Stomach (tissue), 9 donors: ENCODE results near the gene CHD5. TPM values are rescaled to one million over a fixed set of nuclear protein-coding genes. Genes with fewer than 3 reads are reported as not detected.

ENCODE experiments used
- DNase-seq, 2 donors: peaks; one replicate each; pipeline versions ENCODE4 v3.0.0 to v3.0.0-alpha.2; 2013 to 2019
- H3K27ac ChIP-seq, 5 donors: fragments of 200-600 bp in 4 of 5; sonication (generic) in 4 of 5; one replicate each; pipeline ENCODE4 v1.5.1; 2013 to 2019; ENCODE audit warnings: mild to moderate bottlenecking in 1 of 5, moderate library complexity in 1 of 5
- H3K27me3 ChIP-seq, 3 donors: fragments of 200-600 bp; sonication (generic); one replicate each; pipeline ENCODE4 v1.5.1; 2017 to 2019; ENCODE audit warnings: mixed run types in 1 of 3
- H3K36me3 ChIP-seq, 4 donors: fragments of 200-600 bp; sonication (generic); 1 replicate in 3 of 4; 2 replicates in 1 of 4; pipeline ENCODE4 v1.5.1; 2016 to 2019
- H3K4me1 ChIP-seq, 4 donors: fragments of 200-600 bp; sonication (generic); one replicate each; pipeline ENCODE4 v1.5.1; 2016 to 2019
- H3K4me3 ChIP-seq, 4 donors: fragments of 200-600 bp; sonication (generic) in 3 of 4; one replicate each; pipeline ENCODE4 v1.5.1; 2016 to 2019; ENCODE audit warnings: mild to moderate bottlenecking in 1 of 4
- H3K9me3 ChIP-seq, 4 donors: fragments of 200-600 bp; sonication (generic); one replicate each; pipeline ENCODE4 v1.5.1; 2016 to 2019
- CTCF ChIP-seq, 7 experiments: fragments of 450-650 bp in 4 of 7; fragments of 200-600 bp in 3 of 7; sonication (generic) in 3 of 7; IDR thresholded peaks; one replicate each; pipeline ENCODE4 v1.5.1; 2016 to 2019; ENCODE audit warnings: antibody characterized with exemption in 7 of 7, control low read depth in 2 of 7, mild to moderate bottlenecking in 1 of 7
- EP300 ChIP-seq: sonication (generic); formaldehyde crosslinking; IDR thresholded peaks from one replicate; pipeline ENCODE4 v1.6.1; 2017; ENCODE audit warnings: antibody characterized with exemption
- POLR2A ChIP-seq, 4 donors: fragments of 450-650 bp; IDR thresholded peaks; one replicate each; pipeline ENCODE4 v1.6.1; 2016; ENCODE audit warnings: antibody characterized with exemption in 4 of 4, control low read depth in 2 of 4, mild to moderate bottlenecking in 1 of 4, moderate library complexity in 1 of 4
- POLR2AphosphoS5 ChIP-seq, 3 donors: sonication (generic); formaldehyde crosslinking; IDR thresholded peaks; one replicate each; pipeline ENCODE4 v1.6.1; 2016; ENCODE audit warnings: antibody characterized with exemption in 3 of 3
- whole genome bisulfite sequencing, 5 donors: extraction: QIAGEN DNeasy Blood & Tissue Kit in 3 of 5; methylation state at CpG; one replicate each; pipeline versions ENCODE4 v1.1.5 to v1.1.7; 2013 to 2018; 5-methylcytosine and 5-hydroxymethylcytosine counted together
- intact Hi-C: fragments of 100-400 bp; cut with DNase I; formaldehyde crosslinking; loops from one replicate; pipeline ENCODE4 v1.15.1; 2023; ENCODE audit warnings: low total_unique reads
- polyA plus RNA-seq, 3 donors: library from polyadenylated mRNA; stranded (reverse); fragments of 200-250 nt; gene quantifications; one replicate each; pipeline ENCODE4 v1.2.3, GENCODE V29; 2013
- total RNA-seq, 5 donors: library from RNA; depleted of rRNA; stranded (reverse); fragments of >200 nt; gene quantifications; one replicate each; pipeline versions ENCODE4 v1.1.0 to v1.2.3, GENCODE V29; 2014 to 2016
- donor health status: healthy with polysubstance abuse.
- donor health status: Bipolar disorder and iron deficiency.
- donor health status: healthy.

Gene CHD5
- total and polyA plus RNA-seq, 8 donors, result 0.06 to 0.92 (median 0.29) TPM; not detected in 1

GRCh38 chr1:6165441-6165985 lies 14.6 kb downstream of the CHD5 start:
- peaks cover 0 to 92% (median 32%) of the 10 kb centered on the region in 3 donors for H3K27me3 ChIP-seq
- intact Hi-C loops, result no loop called here

DNA sequence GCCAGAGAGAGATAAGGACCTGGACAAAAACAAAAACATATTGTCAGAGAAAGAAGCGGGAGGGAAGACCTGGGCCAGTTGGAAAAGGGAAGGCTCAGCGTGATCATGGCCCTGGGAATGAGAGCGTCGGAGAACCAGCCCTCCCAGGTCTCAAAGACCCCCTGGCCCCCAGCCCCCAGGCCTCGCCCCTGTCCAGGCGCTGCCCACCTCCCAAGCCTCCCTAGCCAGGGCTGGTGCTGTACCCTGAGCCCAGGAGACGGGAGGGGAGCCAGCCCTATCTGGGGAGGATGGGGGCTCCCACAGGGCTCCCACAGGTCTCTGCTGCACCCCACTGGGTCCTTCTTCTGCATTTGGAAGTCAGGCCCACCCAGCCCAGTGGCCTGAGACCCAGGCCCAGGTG lies 15.1 kb downstream of the CHD5 start:
- DNase-seq, result no peak
- Histone ChIP-seq H3K36me3 (no peaks in the 10 kb centered on the region), H3K27ac (no peak overlapping the region), H3K27me3 (peaks cover 0 to 90% (median 27%) of the 10 kb centered on the region in 3 donors), H3K4me1 (no peaks in the 10 kb centered on the region), H3K9me3 (no peaks in the 10 kb centered on the region), H3K4me3 (no peak overlapping the region)
- intact Hi-C loops, result no loop called here
- 52 to 69% (median 66%) methylated on average over 5 to 7 of the region's 7 CpGs for WGBS, 5 donors
- TF ChIP-seq EP300 (no peak), POLR2AphosphoS5 (IDR thresholded peaks at IDR 0.05) (no peak)

More at GRCh38 chr1:6165441-6165985, 14.6 kb downstream of the CHD5 start:
- Histone ChIP-seq H3K36me3 (no peaks in the 10 kb centered on the region), H3K4me3 (no peak overlapping the region), H3K9me3 (no peaks in the 10 kb centered on the region), H3K4me1 (no peaks in the 10 kb centered on the region), H3K27ac (no peak overlapping the region)
- 54 to 77% (median 67%) methylated on average over 7 to 12 of the region's 12 CpGs for WGBS, 5 donors
- TF ChIP-seq EP300, result no peak
- TF ChIP-seq POLR2A (IDR thresholded peaks at IDR 0.05), result no peak
- TF ChIP-seq POLR2AphosphoS5 (IDR thresholded peaks at IDR 0.05), result no peak
- TF ChIP-seq CTCF (IDR thresholded peaks at IDR 0.05), result no peak
- no peak for DNase-seq

GRCh38 chr1:6163973-6164617 lies 16.0 kb downstream of the CHD5 start:
- no peaks in the 10 kb centered on the region for H3K9me3 ChIP-seq
- DNase-seq, result no peak
- peaks cover 0 to 89% (median 19%) of the 10 kb centered on the region in 3 donors for H3K27me3 ChIP-seq
- no peak overlapping the region for H3K4me3 ChIP-seq
- H3K27ac ChIP-seq, result no peak overlapping the region
- 65 to 75% (median 69%) methylated on average over 17 to 19 of the region's 19 CpGs for WGBS, 5 donors
- intact Hi-C loops, result no loop called here
- H3K4me1 ChIP-seq, result no peaks in the 10 kb centered on the region
- no peak for TF ChIP-seq EP300
- TF ChIP-seq POLR2AphosphoS5 (IDR thresholded peaks at IDR 0.05), result no peak
- no peak for TF ChIP-seq CTCF (IDR thresholded peaks at IDR 0.05)
- no peak for TF ChIP-seq POLR2A (IDR thresholded peaks at IDR 0.05)
- no peaks in the 10 kb centered on the region for H3K36me3 ChIP-seq

DNA sequence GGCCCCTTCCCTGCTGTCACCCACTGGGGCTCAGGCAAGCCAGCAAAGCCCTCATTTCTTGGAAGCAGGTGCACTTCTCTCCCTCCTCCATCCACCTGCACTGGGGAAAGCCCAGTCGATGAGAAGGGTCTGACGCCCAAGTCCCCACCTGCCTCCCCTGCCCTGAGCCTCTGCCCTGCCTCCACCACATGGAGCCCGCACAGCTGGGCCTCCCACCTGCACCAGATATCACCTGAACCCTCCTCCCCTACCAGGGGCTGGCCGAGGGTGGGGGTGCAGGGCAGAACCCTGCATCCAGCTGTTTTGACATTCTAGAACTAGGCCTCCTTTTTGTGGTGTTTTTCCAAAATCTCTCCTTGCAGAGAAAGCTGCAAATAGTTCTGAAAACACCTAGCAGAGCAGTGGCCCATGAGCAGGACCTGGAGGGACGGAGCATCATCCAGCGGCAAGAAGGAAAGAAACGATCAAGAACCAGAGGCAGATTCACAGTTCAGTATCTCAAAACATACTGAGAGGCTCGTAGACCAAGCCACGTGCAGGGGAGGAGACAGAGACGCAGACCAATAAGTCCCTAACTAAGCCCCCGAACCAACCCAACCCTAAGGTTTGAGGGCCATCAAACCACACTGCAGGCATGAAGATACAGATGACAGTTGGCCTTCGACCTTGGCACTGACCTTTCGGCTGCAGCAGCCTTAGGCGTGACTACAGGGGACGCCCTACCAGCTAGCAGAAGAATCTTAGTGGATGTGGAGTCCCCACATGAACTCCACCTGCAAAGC lies 16.7 kb downstream of the CHD5 start:
- H3K36me3 ChIP-seq, result no peaks in the 10 kb centered on the region
- no peaks in the 10 kb centered on the region for H3K9me3 ChIP-seq
- TF ChIP-seq POLR2A (IDR thresholded peaks at IDR 0.05) (no peak), CTCF (IDR thresholded peaks at IDR 0.05) (no peak), EP300 (no peak), POLR2AphosphoS5 (IDR thresholded peaks at IDR 0.05) (no peak)
- DNase-seq, result no peak
- H3K27me3 ChIP-seq, result peaks cover 0 to 87% (median 19%) of the 10 kb centered on the region in 3 donors
- intact Hi-C loops, result no loop called here
- no peaks in the 10 kb centered on the region for H3K4me1 ChIP-seq
- no peak overlapping the region for H3K4me3 ChIP-seq
- WGBS, 5 donors, result 72 to 78% (median 74%) methylated on average over 14 to 15 of the region's 15 CpGs
- H3K27ac ChIP-seq, result no peak overlapping the region
